CD14-positive monocyte (primary cell): ENCODE measurements around the gene FBXL5. TPM values are rescaled to one million over a fixed set of nuclear protein-coding genes. Genes with fewer than 3 reads are reported as not detected.
A peak's percentile ranks its signal among the peaks of the same experiment; 100 is the strongest.

ENCODE experiments used
- DNase-seq, 3 donors: peaks; one replicate each; pipeline ENCODE4 v3.0.0-alpha.2; 2011 to 2022
- H2AFZ ChIP-seq: 2 replicates; pipeline ENCODE4 v1.6.0; 2012; ENCODE audit warnings: mild to moderate bottlenecking, low read depth, low read length, inconsistent platforms; ENCODE audit not compliant: insufficient read depth, poor library complexity, severe bottlenecking
- H3K27ac ChIP-seq, 2 donors: 1 replicate in 1 of 2; 2 replicates in 1 of 2; pipeline ENCODE4 v1.5.1; 2012 to 2013; ENCODE audit warnings: low read length in 2 of 2, control low read depth in 1 of 2, inconsistent platforms in 1 of 2, low read depth in 1 of 2, mild to moderate bottlenecking in 1 of 2
- H3K27me3 ChIP-seq, 2 donors: one replicate each; pipeline versions ENCODE4 v1.6.0 to v1.6.1; 2011 to 2013; ENCODE audit warnings: low read length in 2 of 2; ENCODE audit not compliant: control insufficient read depth in 2 of 2, insufficient read depth in 2 of 2
- H3K36me3 ChIP-seq, 2 donors: replicated peaks in 1 of 2; 1 replicate in 1 of 2; 2 replicates in 1 of 2; pipeline versions ENCODE4 v1.5.1 to v1.6.1; 2012 to 2013; ENCODE audit warnings: low read length in 2 of 2, control low read depth in 1 of 2, inconsistent platforms in 1 of 2, mild to moderate bottlenecking in 1 of 2; ENCODE audit not compliant: insufficient read depth in 2 of 2, control insufficient read depth in 1 of 2
- H3K4me1 ChIP-seq, 2 donors: 1 replicate in 1 of 2; 2 replicates in 1 of 2; pipeline versions ENCODE4 v1.5.1 to v1.6.1; 2012 to 2013; ENCODE audit warnings: low read length in 2 of 2, control low read depth in 1 of 2, inconsistent platforms in 1 of 2, mild to moderate bottlenecking in 1 of 2, moderate library complexity in 1 of 2; ENCODE audit not compliant: insufficient read depth in 2 of 2, control insufficient read depth in 1 of 2
- H3K4me2 ChIP-seq: replicated peaks from 2 replicates; pipeline ENCODE3; 2012; ENCODE audit warnings: low read length, moderate library complexity, mild to moderate bottlenecking; ENCODE audit not compliant: poor library complexity, severe bottlenecking; ENCODE audit errors: extremely low read depth
- H3K4me3 ChIP-seq, 3 experiments: fragments of 200-600 bp in 1 of 3; sonication (generic) in 1 of 3; replicated peaks in 1 of 3; 1 replicate in 2 of 3; 2 replicates in 1 of 3; pipeline ENCODE4 v1.5.1; 2011 to 2013; ENCODE audit warnings: low read length in 3 of 3, mild to moderate bottlenecking in 3 of 3, control low read depth in 2 of 3, low read depth in 2 of 3, inconsistent platforms in 1 of 3, moderate library complexity in 1 of 3
- H3K79me2 ChIP-seq: 2 replicates; pipeline ENCODE4 v1.6.0; 2012; ENCODE audit warnings: mild to moderate bottlenecking, control low read depth, inconsistent platforms, low read length, moderate library complexity; ENCODE audit not compliant: insufficient read depth
- H3K9ac ChIP-seq: 2 replicates; pipeline ENCODE4 v1.6.0; 2017; ENCODE audit warnings: low read length, mild to moderate bottlenecking; ENCODE audit not compliant: insufficient read depth, poor library complexity, severe bottlenecking
- H3K9me3 ChIP-seq, 2 donors: replicated peaks in 1 of 2; 1 replicate in 1 of 2; 2 replicates in 1 of 2; pipeline versions ENCODE4 v1.5.1 to v1.6.1; 2012 to 2013; ENCODE audit warnings: low read length in 2 of 2, control low read depth in 1 of 2; ENCODE audit not compliant: control insufficient read depth in 1 of 2, insufficient read depth in 1 of 2
- H4K20me1 ChIP-seq: 2 replicates; pipeline ENCODE4 v1.6.0; 2012; ENCODE audit warnings: mild to moderate bottlenecking, low read length, control low read depth, moderate library complexity; ENCODE audit not compliant: insufficient read depth
- H3K27ac Mint-ChIP-seq, 7 donors: one replicate each; pipeline ENCODE4 v1.8.0; 2020; ENCODE audit warnings: mild to moderate bottlenecking in 7 of 7, mixed read lengths in 7 of 7, moderate library complexity in 6 of 7, inconsistent platforms in 2 of 7
- H3K27me3 Mint-ChIP-seq, 3 donors: one replicate each; pipeline ENCODE4 v1.8.0; 2021 to 2022; ENCODE audit warnings: low read depth in 3 of 3, mild to moderate bottlenecking in 3 of 3, mixed read lengths in 3 of 3, moderate library complexity in 3 of 3, inconsistent platforms in 1 of 3
- H3K36me3 Mint-ChIP-seq, 2 donors: one replicate each; pipeline ENCODE4 v1.8.0; 2020; ENCODE audit warnings: mixed read lengths in 2 of 2, inconsistent platforms in 1 of 2, mild to moderate bottlenecking in 1 of 2
- H3K4me1 Mint-ChIP-seq: one replicate; pipeline ENCODE4 v1.8.0; 2020; ENCODE audit warnings: mild to moderate bottlenecking, mixed read lengths
- H3K4me3 Mint-ChIP-seq, 2 donors: one replicate each; pipeline ENCODE4 v1.8.0; 2020; ENCODE audit warnings: mild to moderate bottlenecking in 2 of 2, mixed read lengths in 2 of 2, moderate library complexity in 1 of 2
- H3K9me3 Mint-ChIP-seq, 7 donors: one replicate each; pipeline ENCODE4 v1.8.0; 2020 to 2022; ENCODE audit warnings: mixed read lengths in 7 of 7, mild to moderate bottlenecking in 6 of 7, moderate library complexity in 6 of 7, inconsistent platforms in 2 of 7
- WGBS: methylation state at CpG from one replicate; pipeline ENCODE4 v1.1.5; 2013; ENCODE audit warnings: missing lambda C conversion rate; ENCODE audit not compliant: insufficient coverage; 5-methylcytosine and 5-hydroxymethylcytosine counted together
- intact Hi-C, 2 donors: fragments of 100-400 bp; cut with micrococcal nuclease; formaldehyde crosslinking; loops; one replicate each; pipeline versions ENCODE4 v1.15.0 to v1.15.1; 2023
- polyA plus RNA-seq, 3 donors: library from polyadenylated mRNA; depleted of rRNA in 1 of 3; unstranded in 2 of 3; stranded (reverse) in 1 of 3; fragments of 300-500 nt in 2 of 3; fragments of >200 nt in 1 of 3; fragmentation: Illumina TruSeq in 2 of 3; gene quantifications; 1 replicate in 2 of 3; 2 replicates in 1 of 3; pipeline ENCODE4 v1.2.3, GENCODE V29; 2012 to 2021
- TF ChIP-seq, protein P1 (sequence below): fragments of 200-600 bp; IDR thresholded peaks from one replicate; pipeline ENCODE4 v1.8.0; 2022; ENCODE audit warnings: antibody characterized with exemption, mild to moderate bottlenecking

Gene FBXL5
- polyA plus RNA-seq, 3 donors = 172 to 518 (median 484) TPM

DNA sequence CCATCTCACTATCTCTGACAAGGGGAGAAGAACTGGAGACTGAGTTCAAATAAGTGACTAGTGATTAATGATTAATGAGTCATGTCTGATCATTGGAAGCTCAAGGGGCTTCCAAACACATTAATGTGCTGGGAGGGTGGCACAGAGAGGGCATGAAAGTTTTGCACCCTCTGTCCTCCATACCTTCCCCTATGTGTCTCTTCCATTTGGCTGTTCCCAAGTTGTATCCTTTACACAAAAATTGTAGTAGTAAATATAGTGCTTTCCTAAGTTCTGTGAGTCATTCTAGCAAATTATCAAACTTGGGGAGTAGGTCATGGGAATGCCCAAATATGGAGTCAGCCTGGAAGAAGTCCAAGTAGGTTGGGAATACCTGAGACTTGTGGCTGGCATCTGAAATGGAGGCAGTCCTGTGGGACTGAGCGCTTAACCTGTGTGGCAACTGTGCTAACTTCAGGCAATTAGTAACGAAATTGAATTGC is 22.4 kb upstream of the FBXL5 start:
- Histone ChIP-seq H3K27me3 (no peaks in the 10 kb centered on the region), H3K4me1 (peaks cover 61 to 85% of the 10 kb centered on the region in 2 donors)
- peak in 1 of 3 donors; percentile 57 for DNase-seq

GRCh38 chr4:15676899-15677298 is 21.7 kb upstream of the FBXL5 start:
- Histone ChIP-seq H3K27me3 (no peaks in the 10 kb centered on the region), H2AFZ (no peak overlapping the region), H3K9ac (no peak overlapping the region), H4K20me1 (no peaks in the 10 kb centered on the region), H3K4me2 (no peak overlapping the region), H3K36me3 (no peaks in the 10 kb centered on the region), H3K4me3 (no peak overlapping the region), H3K79me2 (peaks cover 100% of the 10 kb centered on the region), H3K27ac (peak overlapping the region in 1 of 2 donors; percentile 77), H3K4me1 (peaks cover 64 to 79% of the 10 kb centered on the region in 2 donors), H3K9me3 (no peaks in the 10 kb centered on the region)
- peaks cover 0 to 3% of the 10 kb centered on the region in 2 donors for H3K36me3 Mint-ChIP-seq
- no peaks in the 10 kb centered on the region for H3K27me3 Mint-ChIP-seq
- intact Hi-C loops = no loop called here
- no peak for DNase-seq
- TF ChIP-seq, protein P1, sequence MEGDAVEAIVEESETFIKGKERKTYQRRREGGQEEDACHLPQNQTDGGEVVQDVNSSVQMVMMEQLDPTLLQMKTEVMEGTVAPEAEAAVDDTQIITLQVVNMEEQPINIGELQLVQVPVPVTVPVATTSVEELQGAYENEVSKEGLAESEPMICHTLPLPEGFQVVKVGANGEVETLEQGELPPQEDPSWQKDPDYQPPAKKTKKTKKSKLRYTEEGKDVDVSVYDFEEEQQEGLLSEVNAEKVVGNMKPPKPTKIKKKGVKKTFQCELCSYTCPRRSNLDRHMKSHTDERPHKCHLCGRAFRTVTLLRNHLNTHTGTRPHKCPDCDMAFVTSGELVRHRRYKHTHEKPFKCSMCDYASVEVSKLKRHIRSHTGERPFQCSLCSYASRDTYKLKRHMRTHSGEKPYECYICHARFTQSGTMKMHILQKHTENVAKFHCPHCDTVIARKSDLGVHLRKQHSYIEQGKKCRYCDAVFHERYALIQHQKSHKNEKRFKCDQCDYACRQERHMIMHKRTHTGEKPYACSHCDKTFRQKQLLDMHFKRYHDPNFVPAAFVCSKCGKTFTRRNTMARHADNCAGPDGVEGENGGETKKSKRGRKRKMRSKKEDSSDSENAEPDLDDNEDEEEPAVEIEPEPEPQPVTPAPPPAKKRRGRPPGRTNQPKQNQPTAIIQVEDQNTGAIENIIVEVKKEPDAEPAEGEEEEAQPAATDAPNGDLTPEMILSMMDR = no peak
- peaks cover 0 to 5% (median 0%) of the 10 kb centered on the region in 7 donors for H3K9me3 Mint-ChIP-seq
- H3K27ac Mint-ChIP-seq = peak overlapping the region in 3 of 7 donors; percentile 57 to 84 (median 61)
- no peak overlapping the region for H3K4me3 Mint-ChIP-seq
- peaks cover 60% of the 10 kb centered on the region for H3K4me1 Mint-ChIP-seq
- no CpG with 5 or more reads among the region's 6 CpGs for WGBS

More for the DNA sequence above, 22.4 kb upstream of the FBXL5 start:
- Histone ChIP-seq H3K9ac (no peak overlapping the region), H3K4me2 (peak overlapping the region; percentile 92), H4K20me1 (no peaks in the 10 kb centered on the region), H3K4me3 (peak overlapping the region in 1 of 3 experiments; percentile 40), H3K36me3 (no peaks in the 10 kb centered on the region), H2AFZ (no peak overlapping the region), H3K27ac (peak overlapping the region in 1 of 2 donors; percentile 67), H3K9me3 (no peaks in the 10 kb centered on the region), H3K79me2 (peaks cover 100% of the 10 kb centered on the region)
- Mint-ChIP-seq H3K27ac (peak overlapping the region in 6 of 7 donors; percentile 48 to 85 (median 76)), H3K4me3 (peak overlapping the region in 1 of 2 donors; percentile 51), H3K9me3 (peaks cover 0 to 5% (median 0%) of the 10 kb centered on the region in 7 donors), H3K36me3 (peaks cover 0 to 3% of the 10 kb centered on the region in 2 donors), H3K4me1 (peaks cover 59% of the 10 kb centered on the region), H3K27me3 (no peaks in the 10 kb centered on the region)
- TF ChIP-seq, protein P1 = no peak
- intact Hi-C loops = no loop called here
- WGBS = no CpG with 5 or more reads among the region's 2 CpGs
